BE2C (cell line): ENCODE measurements around the gene MAN2A2.

ENCODE experiments used
- DNase-seq: peaks from one replicate; pipeline ENCODE4 v3.0.0-alpha.2; 2020
- H3K27me3 ChIP-seq: fragments of 250-450 bp; sonication (Bioruptor Pico); 2 replicates; pipeline ENCODE4 v1.5.1; 2020; ENCODE audit warnings: mild to moderate bottlenecking
- H3K36me3 ChIP-seq: fragments of 250-450 bp; sonication (Bioruptor Pico); 2 replicates; pipeline ENCODE4 v1.5.1; 2020; ENCODE audit warnings: mild to moderate bottlenecking
- H3K4me1 ChIP-seq: fragments of 250-450 bp; sonication (Bioruptor Pico); 2 replicates; pipeline ENCODE4 v1.5.1; 2020
- H3K4me3 ChIP-seq: 2 replicates; pipeline ENCODE4 v1.5.1; 2011; ENCODE audit warnings: low read depth, low read length
- H3K9me3 ChIP-seq: fragments of 250-450 bp; sonication (Bioruptor Pico); 2 replicates; pipeline ENCODE4 v1.5.1; 2020
- CTCF ChIP-seq: IDR thresholded peaks from 2 replicates; pipeline ENCODE4 v1.5.1; 2012; ENCODE audit warnings: mild to moderate bottlenecking, low read depth, low read length

Gene MAN2A2

GRCh38 chr15:90870354-90871138, 32.6 kb upstream of the MAN2A2 start:
- H3K27me3 ChIP-seq, result no peaks in the 10 kb centered on the region
- no peak for TF ChIP-seq CTCF
- H3K4me3 ChIP-seq, result peak overlapping the region; percentile 67
- no peaks in the 10 kb centered on the region for H3K9me3 ChIP-seq
- H3K36me3 ChIP-seq, result no peaks in the 10 kb centered on the region
- peaks cover 8% of the 10 kb centered on the region; the same call in 1 of the 2 replicates for H3K4me1 ChIP-seq
- no peak for DNase-seq

GRCh38 chr15:90871139-90871715, 31.9 kb upstream of the MAN2A2 start:
- no peaks in the 10 kb centered on the region for H3K9me3 ChIP-seq
- no peaks in the 10 kb centered on the region for H3K27me3 ChIP-seq
- H3K4me3 ChIP-seq, result peak overlapping the region; percentile 67
- no peak for TF ChIP-seq CTCF
- no peaks in the 10 kb centered on the region for H3K36me3 ChIP-seq
- DNase-seq, result peak; percentile 43
- H3K4me1 ChIP-seq, result peaks cover 8% of the 10 kb centered on the region; the same call in 1 of the 2 replicates

GRCh38 chr15:90871716-90872485, 31.2 kb upstream of the MAN2A2 start:
- no peak for DNase-seq
- peaks cover 3% of the 10 kb centered on the region; the same call in 1 of the 2 replicates for H3K36me3 ChIP-seq
- H3K4me3 ChIP-seq, result peak overlapping the region; percentile 67
- H3K9me3 ChIP-seq, result no peaks in the 10 kb centered on the region
- TF ChIP-seq CTCF, result no peak
- H3K27me3 ChIP-seq, result no peaks in the 10 kb centered on the region
- peaks cover 8% of the 10 kb centered on the region; the same call in 1 of the 2 replicates for H3K4me1 ChIP-seq

- no peak for DNase-seq
- H3K36me3 ChIP-seq, result peaks cover 6% of the 10 kb centered on the region
- H3K4me1 ChIP-seq, result peaks cover 8% of the 10 kb centered on the region; the same call in 1 of the 2 replicates
- peak overlapping the region; percentile 67 for H3K4me3 ChIP-seq
- TF ChIP-seq CTCF, result no peak
- no peaks in the 10 kb centered on the region for H3K9me3 ChIP-seq
- H3K27me3 ChIP-seq, result no peaks in the 10 kb centered on the region
Observed at GRCh38 chr15:90872486-90873184, 30.5 kb upstream of the MAN2A2 start.

- no peak for DNase-seq
- Histone ChIP-seq H3K27me3 (no peaks in the 10 kb centered on the region), H3K36me3 (peaks cover 10% of the 10 kb centered on the region), H3K4me1 (peaks cover 8% of the 10 kb centered on the region; the same call in 1 of the 2 replicates), H3K4me3 (no peak overlapping the region), H3K9me3 (no peaks in the 10 kb centered on the region)
- no peak for TF ChIP-seq CTCF
Observed at GRCh38 chr15:90873488-90873997, 29.6 kb upstream of the MAN2A2 start.
